Measurements from ENCODE around the gene RCE1.
A peak's percentile ranks its signal among the peaks of the same experiment; 100 is the strongest.

Gene RCE1

DNA sequence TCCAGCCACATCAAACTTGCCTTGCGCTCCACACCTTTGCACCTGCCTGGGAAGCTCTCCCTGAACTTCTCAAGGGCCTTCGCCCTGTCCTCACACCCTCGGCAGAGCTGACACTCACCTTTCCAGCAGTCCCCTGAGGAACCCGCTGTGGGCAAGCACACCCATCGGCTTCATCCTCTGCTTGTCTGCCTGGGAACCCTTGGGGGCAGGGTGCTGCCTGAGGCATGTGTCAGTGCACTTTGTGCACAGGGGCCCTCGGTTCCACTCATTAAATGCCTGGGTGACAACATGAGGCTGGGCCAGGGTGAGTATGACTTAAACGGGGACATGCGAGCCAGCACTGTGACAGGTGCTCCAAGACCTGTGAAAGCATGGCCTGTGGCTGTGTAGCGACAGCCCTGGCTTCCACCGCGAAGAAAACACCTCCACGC is 11.0 kb downstream of the RCE1 start:
- peaks cover 5% of the 10 kb centered on the region; the same call in 1 of the 2 replicates for H3K36me3 ChIP-seq
- TF ChIP-seq, protein P1, sequence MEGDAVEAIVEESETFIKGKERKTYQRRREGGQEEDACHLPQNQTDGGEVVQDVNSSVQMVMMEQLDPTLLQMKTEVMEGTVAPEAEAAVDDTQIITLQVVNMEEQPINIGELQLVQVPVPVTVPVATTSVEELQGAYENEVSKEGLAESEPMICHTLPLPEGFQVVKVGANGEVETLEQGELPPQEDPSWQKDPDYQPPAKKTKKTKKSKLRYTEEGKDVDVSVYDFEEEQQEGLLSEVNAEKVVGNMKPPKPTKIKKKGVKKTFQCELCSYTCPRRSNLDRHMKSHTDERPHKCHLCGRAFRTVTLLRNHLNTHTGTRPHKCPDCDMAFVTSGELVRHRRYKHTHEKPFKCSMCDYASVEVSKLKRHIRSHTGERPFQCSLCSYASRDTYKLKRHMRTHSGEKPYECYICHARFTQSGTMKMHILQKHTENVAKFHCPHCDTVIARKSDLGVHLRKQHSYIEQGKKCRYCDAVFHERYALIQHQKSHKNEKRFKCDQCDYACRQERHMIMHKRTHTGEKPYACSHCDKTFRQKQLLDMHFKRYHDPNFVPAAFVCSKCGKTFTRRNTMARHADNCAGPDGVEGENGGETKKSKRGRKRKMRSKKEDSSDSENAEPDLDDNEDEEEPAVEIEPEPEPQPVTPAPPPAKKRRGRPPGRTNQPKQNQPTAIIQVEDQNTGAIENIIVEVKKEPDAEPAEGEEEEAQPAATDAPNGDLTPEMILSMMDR (IDR thresholded peaks at IDR 0.05; ENCODE audit: low read depth, low read length) = no peak
- no peak overlapping the region for H3K27ac ChIP-seq
- DNase-seq = no peak
- H3K9me3 ChIP-seq (ENCODE audit: severe bottlenecking) = no peaks in the 10 kb centered on the region
- H3K4me3 ChIP-seq (ENCODE audit: low read depth, low read length) = no peak overlapping the region
- no peaks in the 10 kb centered on the region for H3K27me3 ChIP-seq (ENCODE audit: insufficient read depth, low read depth, severe bottlenecking)

DNA sequence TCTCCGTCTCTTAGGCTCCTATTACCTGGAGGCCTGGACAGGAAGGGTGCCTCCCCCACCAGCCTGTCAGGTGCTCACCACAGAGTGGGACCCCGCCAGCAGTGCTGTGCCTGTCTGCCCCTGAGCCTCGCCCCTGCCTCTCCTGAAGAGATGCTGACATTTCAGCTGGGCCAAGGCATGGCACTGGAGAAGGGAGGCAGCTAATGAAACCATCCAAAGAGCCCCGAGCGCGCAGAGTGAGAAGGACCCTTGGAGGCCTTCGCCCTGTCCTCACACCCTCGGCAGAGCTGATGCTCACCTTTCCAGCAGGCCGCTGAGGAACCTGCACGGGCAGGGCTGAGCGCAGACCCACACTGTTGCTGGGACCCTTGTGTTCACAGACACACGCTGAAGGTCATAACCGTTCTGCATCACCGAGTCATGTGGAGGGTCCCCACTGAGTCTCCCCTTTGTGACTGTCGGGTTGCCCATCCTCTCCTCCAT is 11.5 kb downstream of the RCE1 start:
- peaks cover 5% of the 10 kb centered on the region; the same call in 1 of the 2 replicates for H3K36me3 ChIP-seq
- no peaks in the 10 kb centered on the region for H3K9me3 ChIP-seq (ENCODE audit: severe bottlenecking)
- H3K27me3 ChIP-seq (ENCODE audit: insufficient read depth, low read depth, severe bottlenecking) = no peaks in the 10 kb centered on the region
- TF ChIP-seq, protein P1 (IDR thresholded peaks at IDR 0.05; ENCODE audit: low read depth, low read length) = no peak
- H3K27ac ChIP-seq = no peak overlapping the region
- no peak for DNase-seq
- no peak overlapping the region for H3K4me3 ChIP-seq (ENCODE audit: low read depth, low read length)

DNA sequence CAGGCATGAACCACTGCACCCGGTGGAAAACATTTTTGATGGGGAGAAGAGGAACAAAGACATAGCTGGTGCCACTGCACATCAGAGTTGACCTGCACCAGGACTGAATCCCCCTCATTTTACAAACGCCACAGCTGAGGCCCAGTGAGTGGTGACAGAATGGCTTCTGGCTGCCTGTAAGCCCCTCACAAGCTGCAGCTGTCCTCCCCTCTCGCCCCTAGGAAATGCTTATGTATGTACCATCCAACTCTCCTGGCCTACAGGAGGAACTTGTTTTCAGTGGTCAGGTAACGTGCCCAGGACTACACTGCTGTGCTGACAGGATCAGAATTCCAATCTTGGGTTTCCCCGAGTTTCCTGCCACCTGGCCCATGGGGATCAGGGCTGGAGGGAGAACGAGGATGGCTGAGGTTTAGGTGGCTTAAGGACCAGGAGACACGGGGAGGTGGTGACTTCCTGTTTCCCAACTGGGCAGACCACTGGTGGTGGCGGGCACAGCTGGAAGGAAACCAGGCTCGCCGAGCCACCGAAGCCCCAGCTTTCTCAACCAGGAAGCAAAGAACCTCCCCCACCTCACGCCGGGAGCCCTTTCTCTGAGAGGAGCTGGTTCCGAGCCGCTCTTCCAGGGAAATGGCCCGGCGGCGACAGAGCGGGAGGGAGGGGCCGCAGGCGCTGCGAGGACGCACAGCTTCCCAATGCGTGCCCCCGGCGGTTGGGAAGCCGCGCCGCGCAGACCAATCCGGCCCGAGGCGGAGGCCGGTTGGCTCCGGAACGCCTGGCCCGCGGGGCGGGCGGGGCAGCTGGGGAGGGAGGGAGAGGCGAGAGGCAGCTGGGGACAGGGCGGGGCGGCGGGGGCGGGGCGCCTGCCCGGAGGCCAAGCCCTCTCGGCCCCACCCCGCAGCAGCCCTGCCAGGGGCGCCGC is 12.6 kb downstream of the RCE1 start:
- Histone ChIP-seq H3K27me3 (ENCODE audit: insufficient read depth, low read depth, severe bottlenecking) (no peaks in the 10 kb centered on the region), H3K9me3 (ENCODE audit: severe bottlenecking) (no peaks in the 10 kb centered on the region), H3K36me3 (peaks cover 5% of the 10 kb centered on the region; the same call in 1 of the 2 replicates), H3K4me3 (ENCODE audit: low read depth, low read length) (peak overlapping the region; percentile 80), H3K27ac (peak overlapping the region; percentile 88)
- TF ChIP-seq, protein P1 (IDR thresholded peaks at IDR 0.05; ENCODE audit: low read depth, low read length) = no peak
- DNase-seq = peak; percentile 96

DNA sequence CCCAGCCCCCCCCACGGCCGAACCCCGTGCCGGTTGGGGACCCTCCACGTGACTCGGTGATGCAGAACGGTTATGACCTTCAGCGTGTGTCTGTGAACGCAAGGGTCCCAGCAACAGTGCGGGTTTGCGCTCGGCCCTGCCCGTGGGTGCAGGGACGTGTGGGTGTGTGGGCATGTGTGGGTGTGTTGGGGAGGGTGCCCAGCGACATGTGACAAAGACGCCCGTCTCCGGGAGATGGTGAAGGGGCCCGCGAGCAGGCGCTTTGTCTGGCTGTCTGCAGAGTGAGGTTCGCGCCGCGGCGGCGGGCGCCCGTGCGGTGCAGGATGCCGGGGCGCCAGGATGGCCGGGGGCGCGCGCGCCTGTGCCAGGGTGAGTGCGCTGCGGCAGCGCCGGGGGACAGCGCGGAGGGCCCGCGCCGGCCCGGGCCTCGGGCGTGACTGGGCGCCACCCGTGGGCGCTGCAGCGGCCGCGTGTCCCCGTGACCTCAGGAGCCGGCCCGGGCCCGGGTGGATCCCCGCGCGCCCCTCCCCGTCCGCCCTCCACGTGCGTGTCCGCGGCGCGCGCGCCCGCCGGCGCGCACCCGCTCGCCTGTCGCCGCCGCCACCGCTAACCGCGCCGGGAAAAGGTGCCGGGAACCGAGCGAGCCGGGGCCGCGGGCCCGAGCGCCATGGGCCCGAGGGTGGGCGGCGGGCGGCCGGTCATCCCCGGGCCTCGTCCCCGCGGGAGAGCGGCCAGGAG is 13.4 kb downstream of the RCE1 start, which contains the start of gene LRFN4:
LRFN4 (plus strand) TSS at position 569 of the 738 bp plus-strand sequence. CDS start 681 bp downstream, outside the sequence.
- Histone ChIP-seq H3K9me3 (ENCODE audit: severe bottlenecking) (no peaks in the 10 kb centered on the region), H3K4me3 (ENCODE audit: low read depth, low read length) (peak within 1 kb of the TSS; percentile 80), H3K36me3 (peaks cover 5% of the 10 kb centered on the region; the same call in 1 of the 2 replicates), H3K27me3 (ENCODE audit: insufficient read depth, low read depth, severe bottlenecking) (no peaks in the 10 kb centered on the region), H3K27ac (peak within 1 kb of the TSS; percentile 88)
- no peak for DNase-seq
- TF ChIP-seq, protein P1 (IDR thresholded peaks at IDR 0.05; ENCODE audit: low read depth, low read length) = no peak

DNA sequence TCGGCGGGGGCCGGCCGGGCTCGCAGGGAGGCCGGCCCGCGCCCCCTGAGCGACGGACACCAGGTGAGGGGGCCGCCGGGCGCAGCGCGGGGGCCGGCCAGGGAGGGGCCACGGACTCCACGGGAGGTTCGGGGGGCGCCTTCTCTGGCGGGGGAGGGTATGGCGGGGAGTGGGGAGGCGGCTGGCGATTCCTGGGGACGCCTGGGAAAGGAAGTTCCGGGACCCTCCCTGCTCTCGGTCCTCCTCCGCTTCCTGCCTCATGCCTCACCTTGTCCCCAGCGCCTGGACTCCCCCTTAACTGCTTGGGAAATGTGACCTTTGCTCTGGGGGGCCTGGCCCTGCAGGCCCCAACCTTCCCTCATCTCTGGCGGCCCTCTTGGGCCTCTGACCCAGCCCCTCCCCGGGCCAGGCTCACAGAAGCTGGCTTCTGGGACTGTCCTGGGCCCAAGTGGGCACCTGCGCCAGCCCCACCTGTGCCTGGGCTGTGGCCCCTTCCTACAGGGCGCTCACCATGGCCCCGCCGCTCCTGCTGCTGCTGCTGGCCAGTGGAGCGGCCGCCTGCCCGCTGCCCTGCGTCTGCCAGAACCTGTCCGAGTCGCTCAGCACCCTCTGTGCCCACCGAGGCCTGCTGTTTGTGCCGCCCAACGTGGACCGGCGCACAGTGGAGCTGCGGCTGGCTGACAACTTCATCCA is 14.1 kb downstream of the RCE1 start:
- H3K27ac ChIP-seq = 0 out of 2 replicates have a peak overlapping the region, but pooled peaks have one; percentile 29
- TF ChIP-seq, protein P1 (IDR thresholded peaks at IDR 0.05; ENCODE audit: low read depth, low read length) = no peak
- DNase-seq = no peak
- no peaks in the 10 kb centered on the region for H3K9me3 ChIP-seq (ENCODE audit: severe bottlenecking)
- peak overlapping the region; percentile 38 for H3K4me3 ChIP-seq (ENCODE audit: low read depth, low read length)
- peaks cover 5% of the 10 kb centered on the region; the same call in 1 of the 2 replicates for H3K36me3 ChIP-seq
- H3K27me3 ChIP-seq (ENCODE audit: insufficient read depth, low read depth, severe bottlenecking) = no peaks in the 10 kb centered on the region
